ENCODE measurements around the gene PLXNA4.

GRCh38 chr7:132249256-132249971 lies 326.9 kb downstream of the PLXNA4 start:
- no peak for TF ChIP-seq EZH2 (IDR thresholded peaks at IDR 0.05; ENCODE audit: insufficient read depth, poor library complexity, severe bottlenecking)
- TF ChIP-seq EZH2phosphoT487 (IDR thresholded peaks at IDR 0.05; ENCODE audit: insufficient read depth, low read depth) = no peak

All from GM23248 (cell line).